ENCODE data around the gene FGF1.

FGF1 gene

DNA sequence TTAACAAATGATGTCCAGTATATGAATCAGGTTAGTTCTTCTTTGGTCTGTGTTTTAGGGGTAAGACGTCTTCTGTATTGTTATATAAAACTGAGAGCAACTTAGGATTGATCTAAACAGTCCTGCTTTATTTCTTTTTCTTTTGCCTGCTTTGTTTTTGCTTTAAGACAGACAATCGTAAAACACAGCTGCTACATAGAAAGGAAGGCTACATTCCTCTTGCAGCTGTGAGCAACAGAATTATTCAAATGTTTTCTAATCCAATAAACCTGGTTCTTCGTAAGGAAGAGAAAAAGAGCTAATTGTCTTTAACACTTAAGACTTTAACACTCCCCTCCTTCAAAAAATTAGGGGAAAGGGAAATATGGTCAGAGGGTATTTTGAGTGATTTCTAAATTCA lies 14.6 kb downstream of the FGF1 start:
- H3K79me2 ChIP-seq (ENCODE audit: insufficient read depth, low read length) = no peaks in the 10 kb centered on the region
- H4K20me1 ChIP-seq (ENCODE audit: insufficient read depth, low read length, poor library complexity, severe bottlenecking) = no peaks in the 10 kb centered on the region
- no peak overlapping the region for H3K4me2 ChIP-seq (ENCODE audit: low read depth, low read length, poor library complexity, severe bottlenecking)
- H3F3A ChIP-seq (ENCODE audit: low read depth) = no peaks in the 10 kb centered on the region
- H3K27me3 ChIP-seq (ENCODE audit: insufficient read depth, low read length, poor library complexity, severe bottlenecking) = no peaks in the 10 kb centered on the region
- no peak overlapping the region for H2AFZ ChIP-seq (ENCODE audit: low read length)
- no peak for TF ChIP-seq EZH2phosphoT487 (IDR thresholded peaks at IDR 0.05; ENCODE audit: borderline replicate concordance)
- TF ChIP-seq, protein P1, sequence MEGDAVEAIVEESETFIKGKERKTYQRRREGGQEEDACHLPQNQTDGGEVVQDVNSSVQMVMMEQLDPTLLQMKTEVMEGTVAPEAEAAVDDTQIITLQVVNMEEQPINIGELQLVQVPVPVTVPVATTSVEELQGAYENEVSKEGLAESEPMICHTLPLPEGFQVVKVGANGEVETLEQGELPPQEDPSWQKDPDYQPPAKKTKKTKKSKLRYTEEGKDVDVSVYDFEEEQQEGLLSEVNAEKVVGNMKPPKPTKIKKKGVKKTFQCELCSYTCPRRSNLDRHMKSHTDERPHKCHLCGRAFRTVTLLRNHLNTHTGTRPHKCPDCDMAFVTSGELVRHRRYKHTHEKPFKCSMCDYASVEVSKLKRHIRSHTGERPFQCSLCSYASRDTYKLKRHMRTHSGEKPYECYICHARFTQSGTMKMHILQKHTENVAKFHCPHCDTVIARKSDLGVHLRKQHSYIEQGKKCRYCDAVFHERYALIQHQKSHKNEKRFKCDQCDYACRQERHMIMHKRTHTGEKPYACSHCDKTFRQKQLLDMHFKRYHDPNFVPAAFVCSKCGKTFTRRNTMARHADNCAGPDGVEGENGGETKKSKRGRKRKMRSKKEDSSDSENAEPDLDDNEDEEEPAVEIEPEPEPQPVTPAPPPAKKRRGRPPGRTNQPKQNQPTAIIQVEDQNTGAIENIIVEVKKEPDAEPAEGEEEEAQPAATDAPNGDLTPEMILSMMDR (conservative IDR thresholded peaks at IDR 0.05; ENCODE audit: low read length) = no peak
- no peak overlapping the region for H3K9ac ChIP-seq (ENCODE audit: low read depth, low read length, poor library complexity, severe bottlenecking)
- H3K4me1 ChIP-seq (ENCODE audit: insufficient read depth, low read length, poor library complexity, severe bottlenecking) = no peaks in the 10 kb centered on the region
- no peaks in the 10 kb centered on the region for H3K9me2 ChIP-seq (replicated peaks; ENCODE audit: low read depth, low read length)
- H3K9me3 ChIP-seq (ENCODE audit: insufficient read depth, low read depth, low read length) = no peaks in the 10 kb centered on the region
- H3K36me3 ChIP-seq (ENCODE audit: insufficient read depth, low read length) = no peaks in the 10 kb centered on the region
- no peak overlapping the region for H3K4me3 ChIP-seq (ENCODE audit: low read length, poor library complexity, severe bottlenecking)

DNA sequence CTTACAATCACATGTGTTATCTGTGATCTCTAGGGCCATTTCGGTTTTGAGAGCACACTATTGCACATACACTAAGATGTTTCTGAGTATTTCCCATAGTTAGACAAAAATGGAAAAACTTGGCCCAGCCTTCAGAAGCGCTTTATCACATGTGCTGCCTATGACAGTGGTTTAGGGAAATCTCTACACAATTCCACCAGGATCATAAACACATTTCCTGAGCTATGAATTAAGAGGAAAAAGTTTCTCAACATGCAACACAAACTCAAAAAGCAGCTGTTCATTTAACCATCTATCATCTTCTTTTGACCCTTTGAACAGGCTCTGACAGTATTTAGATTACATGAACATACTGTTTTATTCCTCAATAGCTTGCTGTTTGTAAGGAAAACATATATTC lies 15.1 kb downstream of the FGF1 start:
- H3K9ac ChIP-seq (ENCODE audit: low read depth, low read length, poor library complexity, severe bottlenecking) = no peak overlapping the region
- H3K9me3 ChIP-seq (ENCODE audit: insufficient read depth, low read depth, low read length) = no peaks in the 10 kb centered on the region
- H3K4me2 ChIP-seq (ENCODE audit: low read depth, low read length, poor library complexity, severe bottlenecking) = no peak overlapping the region
- no peaks in the 10 kb centered on the region for H3F3A ChIP-seq (ENCODE audit: low read depth)
- no peaks in the 10 kb centered on the region for H3K79me2 ChIP-seq (ENCODE audit: insufficient read depth, low read length)
- H3K9me2 ChIP-seq (replicated peaks; ENCODE audit: low read depth, low read length) = no peaks in the 10 kb centered on the region
- no peaks in the 10 kb centered on the region for H4K20me1 ChIP-seq (ENCODE audit: insufficient read depth, low read length, poor library complexity, severe bottlenecking)
- TF ChIP-seq, protein P1 (conservative IDR thresholded peaks at IDR 0.05; ENCODE audit: low read length) = no peak
- no peak for TF ChIP-seq EZH2phosphoT487 (IDR thresholded peaks at IDR 0.05; ENCODE audit: borderline replicate concordance)
- no peak overlapping the region for H3K4me3 ChIP-seq (ENCODE audit: low read length, poor library complexity, severe bottlenecking)
- no peaks in the 10 kb centered on the region for H3K4me1 ChIP-seq (ENCODE audit: insufficient read depth, low read length, poor library complexity, severe bottlenecking)
- H3K36me3 ChIP-seq (ENCODE audit: insufficient read depth, low read length) = no peaks in the 10 kb centered on the region
- H2AFZ ChIP-seq (ENCODE audit: low read length) = no peak overlapping the region
- no peaks in the 10 kb centered on the region for H3K27me3 ChIP-seq (ENCODE audit: insufficient read depth, low read length, poor library complexity, severe bottlenecking)

DNA sequence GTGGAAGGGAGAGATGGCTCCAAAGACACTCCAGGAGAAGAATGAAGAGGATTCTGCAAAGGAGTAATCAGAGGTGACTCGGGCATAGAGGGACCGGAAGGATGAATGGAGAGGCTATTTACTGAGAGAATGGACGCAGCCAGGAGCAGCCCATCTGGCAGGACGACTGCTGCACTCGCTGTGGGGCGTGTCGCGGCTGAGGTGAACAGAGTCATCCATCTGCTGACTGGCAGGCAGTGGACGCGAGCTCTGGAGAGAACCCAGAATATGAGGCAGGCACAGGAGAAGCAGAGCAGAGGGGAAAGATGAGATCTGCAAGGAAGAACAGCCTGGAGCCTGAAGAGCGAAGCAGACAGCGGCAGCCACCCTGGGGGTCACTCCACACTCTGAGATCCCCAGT lies 16.4 kb downstream of the FGF1 start:
- H3K27me3 ChIP-seq (ENCODE audit: insufficient read depth, low read length, poor library complexity, severe bottlenecking) = no peaks in the 10 kb centered on the region
- H4K20me1 ChIP-seq (ENCODE audit: insufficient read depth, low read length, poor library complexity, severe bottlenecking) = no peaks in the 10 kb centered on the region
- no peak overlapping the region for H2AFZ ChIP-seq (ENCODE audit: low read length)
- H3K4me1 ChIP-seq (ENCODE audit: insufficient read depth, low read length, poor library complexity, severe bottlenecking) = no peaks in the 10 kb centered on the region
- TF ChIP-seq, protein P1 (conservative IDR thresholded peaks at IDR 0.05; ENCODE audit: low read length) = no peak
- TF ChIP-seq EZH2phosphoT487 (IDR thresholded peaks at IDR 0.05; ENCODE audit: borderline replicate concordance) = no peak
- no peaks in the 10 kb centered on the region for H3K9me2 ChIP-seq (replicated peaks; ENCODE audit: low read depth, low read length)
- H3K4me3 ChIP-seq (ENCODE audit: low read length, poor library complexity, severe bottlenecking) = no peak overlapping the region
- no peaks in the 10 kb centered on the region for H3F3A ChIP-seq (ENCODE audit: low read depth)
- no peaks in the 10 kb centered on the region for H3K79me2 ChIP-seq (ENCODE audit: insufficient read depth, low read length)
- no peaks in the 10 kb centered on the region for H3K9me3 ChIP-seq (ENCODE audit: insufficient read depth, low read depth, low read length)
- no peak overlapping the region for H3K9ac ChIP-seq (ENCODE audit: low read depth, low read length, poor library complexity, severe bottlenecking)
- H3K4me2 ChIP-seq (ENCODE audit: low read depth, low read length, poor library complexity, severe bottlenecking) = no peak overlapping the region
- H3K36me3 ChIP-seq (ENCODE audit: insufficient read depth, low read length) = no peaks in the 10 kb centered on the region

Data from Loucy (cell line).